ENCODE results near the gene TNIK. TPM values are rescaled to one million over a fixed set of nuclear protein-coding genes. Genes with fewer than 3 reads are reported as not detected.

Gene TNIK
- total RNA-seq, 1 donor from 2014 or later, result 35.3 TPM

DNA sequence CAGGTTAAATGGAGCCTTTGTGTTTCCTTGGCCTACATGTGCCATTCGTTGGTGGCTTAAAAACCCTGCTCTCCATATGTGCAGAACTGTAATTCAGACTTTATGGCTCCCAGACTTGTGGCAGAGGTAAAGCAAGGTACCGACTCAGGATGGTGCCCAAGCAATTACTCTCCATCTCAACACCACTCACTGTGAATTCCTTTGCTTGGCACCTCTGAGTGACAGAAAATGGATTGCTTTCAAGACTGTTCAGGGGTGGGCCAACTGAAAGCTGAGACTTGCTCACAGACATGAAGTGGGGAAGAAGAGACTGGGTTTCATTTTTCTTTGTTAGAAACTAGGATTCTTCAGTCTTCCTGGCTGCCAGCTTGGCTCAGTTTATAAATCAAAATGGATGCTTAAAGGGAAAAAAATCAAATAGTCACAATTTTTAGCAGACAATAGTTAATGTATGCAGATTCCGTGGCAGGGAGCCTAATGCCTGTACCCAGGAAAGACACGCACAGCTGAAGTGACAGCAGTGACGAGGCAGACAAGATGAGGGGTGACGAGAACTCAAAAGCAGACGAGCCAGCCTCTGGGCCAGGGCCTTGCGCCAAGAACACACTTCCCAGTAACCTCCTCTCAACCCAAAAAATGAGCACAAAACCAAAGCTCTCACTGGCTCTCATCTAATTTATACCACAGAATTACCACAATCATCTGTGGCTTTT is 225.8 kb downstream of the TNIK start:
- no peak for ATAC-seq

DNA sequence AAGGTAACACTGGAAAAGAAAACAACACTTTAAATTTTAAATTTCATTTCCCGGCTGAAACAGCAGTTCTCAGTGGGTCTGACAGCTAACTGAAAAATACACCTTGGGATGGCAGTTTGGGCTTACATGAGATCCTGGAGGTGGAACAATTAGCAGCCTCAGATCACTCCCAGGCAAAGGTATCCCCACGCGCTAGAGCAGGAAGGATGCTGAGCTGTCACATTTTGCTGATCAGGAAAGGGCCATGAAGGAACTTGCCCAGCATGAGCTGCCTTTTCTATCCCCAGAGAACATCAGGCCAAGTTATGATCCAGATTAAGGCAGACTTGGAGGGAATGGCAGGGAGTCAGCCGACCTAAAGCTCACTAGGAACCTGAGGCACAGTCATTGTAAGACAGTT is 228.8 kb downstream of the TNIK start:
- intact Hi-C loops (cut with DNase I), result no loop called here
- TF ChIP-seq, protein P1, sequence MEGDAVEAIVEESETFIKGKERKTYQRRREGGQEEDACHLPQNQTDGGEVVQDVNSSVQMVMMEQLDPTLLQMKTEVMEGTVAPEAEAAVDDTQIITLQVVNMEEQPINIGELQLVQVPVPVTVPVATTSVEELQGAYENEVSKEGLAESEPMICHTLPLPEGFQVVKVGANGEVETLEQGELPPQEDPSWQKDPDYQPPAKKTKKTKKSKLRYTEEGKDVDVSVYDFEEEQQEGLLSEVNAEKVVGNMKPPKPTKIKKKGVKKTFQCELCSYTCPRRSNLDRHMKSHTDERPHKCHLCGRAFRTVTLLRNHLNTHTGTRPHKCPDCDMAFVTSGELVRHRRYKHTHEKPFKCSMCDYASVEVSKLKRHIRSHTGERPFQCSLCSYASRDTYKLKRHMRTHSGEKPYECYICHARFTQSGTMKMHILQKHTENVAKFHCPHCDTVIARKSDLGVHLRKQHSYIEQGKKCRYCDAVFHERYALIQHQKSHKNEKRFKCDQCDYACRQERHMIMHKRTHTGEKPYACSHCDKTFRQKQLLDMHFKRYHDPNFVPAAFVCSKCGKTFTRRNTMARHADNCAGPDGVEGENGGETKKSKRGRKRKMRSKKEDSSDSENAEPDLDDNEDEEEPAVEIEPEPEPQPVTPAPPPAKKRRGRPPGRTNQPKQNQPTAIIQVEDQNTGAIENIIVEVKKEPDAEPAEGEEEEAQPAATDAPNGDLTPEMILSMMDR (IDR thresholded peaks at IDR 0.05), result no peak
- ATAC-seq (no peak), DNase-seq (no peak)
- Histone ChIP-seq H3K27me3 (no peaks in the 10 kb centered on the region), H3K9me3 (no peaks in the 10 kb centered on the region), H3K36me3 (no peaks in the 10 kb centered on the region), H3K4me1 (no peaks in the 10 kb centered on the region), H3K4me3 (no peak overlapping the region), H3K27ac (no peak overlapping the region)

More for the DNA sequence above, 225.8 kb downstream of the TNIK start:
- Histone ChIP-seq H3K4me1 (no peaks in the 10 kb centered on the region), H3K4me3 (no peak overlapping the region), H3K9me3 (no peaks in the 10 kb centered on the region), H3K27ac (no peak overlapping the region), H3K27me3 (no peaks in the 10 kb centered on the region), H3K36me3 (no peaks in the 10 kb centered on the region)
- intact Hi-C loops (cut with DNase I), result no loop called here
- TF ChIP-seq, protein P1 (IDR thresholded peaks at IDR 0.05), result no peak
- no peak for DNase-seq

DNA sequence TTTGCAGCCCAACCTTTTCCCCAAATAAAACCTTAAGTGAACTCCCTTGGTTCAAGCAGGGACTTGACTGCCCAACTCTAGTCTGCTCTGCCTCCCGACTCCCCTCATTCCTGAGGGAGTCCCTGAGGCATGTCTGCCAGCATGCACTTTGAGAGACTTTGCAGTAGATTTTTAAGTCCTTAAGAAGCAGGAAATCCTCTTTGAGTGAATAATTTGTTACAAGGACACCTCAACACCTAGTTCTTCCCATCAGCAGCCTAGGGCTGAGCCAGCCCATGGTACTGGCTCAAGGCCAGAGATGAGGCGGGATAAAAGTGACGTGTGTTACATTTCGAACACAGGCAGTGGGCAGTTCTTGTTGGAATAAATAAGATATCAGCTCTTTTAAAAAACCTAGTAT is 229.3 kb downstream of the TNIK start:
- Histone ChIP-seq H3K4me3 (no peak overlapping the region), H3K4me1 (no peaks in the 10 kb centered on the region), H3K9me3 (no peaks in the 10 kb centered on the region), H3K27ac (no peak overlapping the region), H3K27me3 (no peaks in the 10 kb centered on the region), H3K36me3 (no peaks in the 10 kb centered on the region)
- TF ChIP-seq, protein P1 (IDR thresholded peaks at IDR 0.05), result no peak
- intact Hi-C loops (cut with DNase I), result no loop called here
- DNase-seq, result no peak
- ATAC-seq, result no peak

DNA sequence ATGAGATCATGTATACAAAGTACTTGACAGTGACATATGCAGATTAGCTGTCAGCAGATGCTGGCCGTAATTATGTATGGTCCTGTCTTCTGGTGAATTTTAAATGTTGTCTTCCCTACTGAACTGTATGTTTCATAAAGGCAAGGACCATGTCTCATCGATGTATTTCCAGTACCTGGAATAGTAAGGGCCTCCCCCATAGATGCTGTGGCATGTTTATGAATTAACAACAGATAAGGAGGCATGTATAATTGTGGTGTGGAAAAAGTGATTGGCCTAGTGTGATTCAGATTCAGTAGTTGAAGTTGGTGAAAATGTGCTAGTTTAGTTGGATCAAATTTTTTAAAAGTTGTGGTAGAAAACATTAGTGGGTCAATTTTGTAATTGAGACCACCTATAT is 231.0 kb downstream of the TNIK start:
- no peaks in the 10 kb centered on the region for H3K4me1 ChIP-seq
- H3K27me3 ChIP-seq, result no peaks in the 10 kb centered on the region
- no peak for DNase-seq
- no peaks in the 10 kb centered on the region for H3K36me3 ChIP-seq
- no peak overlapping the region for H3K4me3 ChIP-seq
- TF ChIP-seq, protein P1 (IDR thresholded peaks at IDR 0.05), result no peak
- H3K27ac ChIP-seq, result no peak overlapping the region
- intact Hi-C loops (cut with DNase I), result no loop called here
- H3K9me3 ChIP-seq, result no peaks in the 10 kb centered on the region
- no peak for ATAC-seq

DNA sequence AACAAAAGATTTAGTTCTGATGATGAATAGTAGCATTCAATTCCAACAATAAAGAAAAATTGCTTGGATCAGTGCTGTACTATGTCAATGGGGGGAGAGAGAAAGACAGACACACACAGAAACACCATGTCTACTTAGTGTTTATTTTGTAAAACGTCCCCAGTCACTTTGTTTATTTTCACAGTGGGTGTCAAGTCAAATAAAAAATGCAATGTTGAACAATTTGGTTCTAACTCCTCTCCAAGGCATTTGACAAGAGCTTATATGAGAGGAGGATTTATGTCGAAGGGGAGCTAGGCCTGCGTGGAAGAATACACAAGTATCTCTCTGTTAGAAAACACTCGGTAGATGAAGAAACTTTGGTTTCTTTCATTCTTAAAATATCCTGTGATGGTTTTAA is 232.0 kb downstream of the TNIK start:
- H3K36me3 ChIP-seq, result no peaks in the 10 kb centered on the region
- no peaks in the 10 kb centered on the region for H3K27me3 ChIP-seq
- ATAC-seq (no peak), DNase-seq (no peak)
- TF ChIP-seq, protein P1 (IDR thresholded peaks at IDR 0.05), result no peak
- H3K4me3 ChIP-seq, result no peak overlapping the region
- H3K4me1 ChIP-seq, result no peaks in the 10 kb centered on the region
- H3K27ac ChIP-seq, result no peak overlapping the region
- intact Hi-C loops (cut with DNase I), result no loop called here
- H3K9me3 ChIP-seq, result no peaks in the 10 kb centered on the region

DNA sequence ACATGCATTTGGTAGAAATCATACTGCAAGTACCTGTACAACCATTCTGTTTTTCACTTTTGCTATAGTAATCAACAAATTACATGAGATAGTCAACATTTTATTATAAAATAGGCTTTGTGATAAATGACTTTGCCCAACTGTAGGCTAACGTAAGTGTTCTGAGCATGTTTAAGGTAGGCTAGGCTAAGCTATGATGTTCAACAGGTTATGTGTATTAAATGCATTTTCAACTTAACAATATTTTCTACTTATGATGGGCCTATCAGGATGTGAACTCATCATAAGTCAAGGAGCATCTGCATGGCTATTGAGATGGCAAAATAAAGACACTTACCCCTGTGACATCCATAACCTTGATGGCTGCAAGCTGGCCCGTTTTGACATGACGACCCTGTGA is 232.4 kb downstream of the TNIK start:
- no peaks in the 10 kb centered on the region for H3K9me3 ChIP-seq
- DNase-seq, result no peak
- H3K27me3 ChIP-seq, result no peaks in the 10 kb centered on the region
- no peak overlapping the region for H3K27ac ChIP-seq
- H3K36me3 ChIP-seq, result no peaks in the 10 kb centered on the region
- intact Hi-C loops (cut with DNase I), result no loop called here
- H3K4me3 ChIP-seq, result no peak overlapping the region
- no peak for ATAC-seq
- TF ChIP-seq, protein P1 (IDR thresholded peaks at IDR 0.05), result no peak
- H3K4me1 ChIP-seq, result no peaks in the 10 kb centered on the region

Data from upper lobe of right lung (tissue), 1 donor.